Stimulated activated naive CD4-positive, alpha-beta T cell treated with Interleukin-2 at 50 U/mL for 16 hours (primary cell): ENCODE results near the gene CCDC6.
A peak's percentile ranks its signal among the peaks of the same experiment; 100 is the strongest.
"Not testable (repeated sequence)": the region's sequence is repeated elsewhere in the genome, so short reads cannot be mapped to it uniquely, and the experiment has no call there.

Experiments used
- DNase-seq: peaks from one replicate; lab custom pipeline; 2025; lab: John Stamatoyannopoulos, UW

Gene CCDC6

DNA sequence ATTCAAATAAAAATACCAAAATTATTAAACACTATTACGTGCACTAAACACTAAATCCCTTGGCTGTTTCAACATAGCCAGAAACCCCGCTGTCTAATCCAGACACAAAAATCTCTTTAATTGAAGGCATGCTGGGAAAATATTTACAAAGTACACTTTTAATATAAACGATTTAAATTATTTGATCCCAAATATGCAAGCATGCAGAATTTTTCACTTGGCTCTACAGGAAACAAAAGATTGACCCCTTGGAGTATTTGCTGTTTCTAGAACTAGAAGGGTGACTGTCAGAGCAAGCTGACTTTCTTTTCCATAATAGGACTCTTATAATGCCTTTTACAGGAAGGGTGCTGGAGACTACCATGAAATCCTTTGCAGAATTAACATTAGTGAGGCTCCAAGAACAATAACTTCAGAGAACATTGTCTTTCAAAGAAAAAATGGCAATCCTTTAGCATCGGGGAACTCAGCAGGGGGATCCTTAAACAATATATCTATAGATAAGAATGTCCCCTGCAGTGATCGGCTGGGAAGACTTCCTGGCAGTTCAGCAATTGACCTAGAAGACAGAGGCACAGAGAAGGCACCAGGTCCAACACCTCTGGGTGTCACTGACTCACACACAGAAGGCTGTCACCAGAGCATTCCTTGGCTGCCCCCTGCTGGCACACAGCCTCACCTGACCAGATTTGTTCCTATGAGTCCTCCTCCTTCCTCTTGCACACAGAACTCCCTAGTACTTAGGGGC, 97.3 kb downstream of the CCDC6 start:
- DNase-seq: peak; percentile 57

DNA sequence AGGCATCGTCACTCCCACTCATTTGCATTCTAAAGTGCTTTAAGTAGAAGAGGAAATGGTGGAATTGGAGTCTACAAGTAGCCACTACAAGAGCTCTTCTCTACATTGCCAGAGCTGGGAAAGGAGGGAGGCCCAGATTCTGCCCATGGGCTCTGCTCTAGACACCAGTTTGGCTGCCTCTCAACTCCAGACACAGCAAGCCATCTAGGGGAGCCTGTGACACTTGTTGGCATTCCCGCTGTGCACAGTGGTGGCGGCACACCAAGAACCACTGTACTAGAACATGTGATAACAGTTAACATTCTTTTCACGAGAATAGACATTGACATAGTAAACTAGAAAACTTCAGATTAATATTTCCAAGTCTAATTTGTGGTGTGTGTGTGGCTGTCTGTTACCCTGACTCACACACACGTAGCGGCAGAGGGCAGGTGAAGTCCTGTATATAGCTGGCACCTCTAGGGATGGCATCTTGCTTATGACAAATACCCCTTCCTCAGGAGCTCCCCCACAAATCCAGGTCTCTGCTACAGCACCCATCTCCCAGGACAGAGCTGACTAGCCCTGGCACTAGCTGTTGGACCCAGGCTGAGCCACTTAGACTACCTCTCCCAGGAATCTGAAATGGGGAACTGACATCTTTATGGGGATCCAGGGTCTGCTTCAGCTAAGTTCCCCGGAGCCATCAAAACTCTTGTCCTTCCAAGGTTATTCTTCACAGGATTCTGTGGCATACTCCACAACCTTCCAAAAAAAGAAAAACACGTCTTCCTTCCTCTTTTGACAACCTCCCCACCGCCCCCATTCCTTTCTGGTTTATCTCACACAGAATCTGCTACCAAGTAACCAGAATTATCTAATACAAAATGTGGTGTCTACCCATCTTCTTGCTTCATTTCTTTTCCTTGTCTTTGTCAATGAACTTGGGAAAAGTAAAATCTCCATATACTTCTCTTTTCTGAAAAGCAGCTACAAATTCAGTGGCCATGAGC, 98.4 kb downstream of the CCDC6 start:
- no peak for DNase-seq

DNA sequence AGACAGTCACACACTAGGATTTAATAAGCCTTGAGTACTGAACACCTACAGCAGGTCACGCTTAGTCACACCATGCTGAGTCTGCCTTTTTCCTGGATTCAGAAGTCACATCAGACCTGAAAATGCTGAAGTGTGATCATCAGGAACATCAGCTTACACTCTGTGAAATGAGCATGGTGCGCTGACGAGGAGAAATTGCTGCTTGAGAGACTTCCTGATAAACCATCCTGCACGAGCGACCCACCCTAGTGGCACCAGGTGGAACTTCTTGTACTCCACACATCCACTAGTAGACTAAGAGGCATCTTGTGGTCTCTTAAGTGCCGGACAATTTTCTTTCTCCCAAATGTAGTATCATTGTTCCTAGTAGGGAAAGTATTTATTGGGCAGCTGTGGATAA, 101.3 kb downstream of the CCDC6 start:
- DNase-seq: no peak

DNA sequence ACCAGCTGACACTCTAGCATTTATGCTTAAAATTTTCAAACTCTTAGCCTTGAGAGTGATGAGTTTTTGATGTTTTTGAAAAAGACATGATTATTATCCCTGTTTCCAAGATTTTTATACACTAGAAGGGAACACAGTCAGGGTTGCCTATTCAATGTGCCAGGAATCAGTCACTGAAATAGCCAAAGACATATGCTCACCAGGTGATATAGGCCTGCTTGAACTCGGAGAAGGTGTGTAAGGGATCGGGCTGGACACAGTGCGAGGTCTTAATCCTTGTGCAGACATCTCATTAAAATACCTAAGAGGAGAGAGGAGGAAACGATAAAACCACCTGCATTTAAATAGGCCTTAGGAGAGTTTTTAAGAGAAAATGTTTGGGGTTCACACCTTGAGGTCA, 102.1 kb downstream of the CCDC6 start:
- DNase-seq: no peak

DNA sequence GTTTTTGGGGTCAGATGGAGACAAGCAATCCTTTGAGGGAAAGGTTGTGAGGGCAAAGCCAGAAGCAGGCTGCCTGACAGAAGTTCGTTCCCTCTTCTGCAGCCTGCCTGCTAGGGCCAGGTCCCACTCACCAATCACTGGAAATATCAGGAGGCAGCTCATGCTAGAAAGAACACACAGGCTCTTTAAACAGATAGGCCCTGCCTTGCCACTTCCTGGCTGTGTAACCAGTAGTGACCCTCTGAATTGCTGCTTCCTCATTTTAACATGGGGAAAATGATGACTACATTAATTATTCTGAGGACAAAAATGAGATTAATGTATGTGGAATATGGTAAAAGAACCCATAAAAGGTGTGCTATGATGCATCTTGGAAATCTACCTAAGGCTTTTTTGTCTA, 102.6 kb downstream of the CCDC6 start:
- DNase-seq: no peak

DNA sequence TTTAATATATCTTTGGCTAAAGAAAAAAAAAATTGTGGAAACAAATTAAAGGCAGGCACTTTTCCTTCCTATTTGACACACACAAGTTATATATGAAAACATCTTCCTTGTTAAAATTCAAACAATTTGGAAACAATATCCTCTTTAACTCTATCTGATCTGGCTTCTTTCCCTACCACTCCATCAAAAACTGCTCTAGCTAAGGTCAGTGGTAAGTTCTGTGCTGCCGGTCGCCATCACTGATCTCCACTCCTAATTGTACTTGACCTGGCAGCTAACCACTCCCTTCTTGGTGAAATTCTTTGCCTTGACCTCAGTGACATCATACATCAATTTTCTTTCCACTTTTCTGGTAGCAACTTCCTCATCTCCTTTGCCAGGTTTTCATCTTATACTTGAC, 105.2 kb downstream of the CCDC6 start:
- DNase-seq: no peak

DNA sequence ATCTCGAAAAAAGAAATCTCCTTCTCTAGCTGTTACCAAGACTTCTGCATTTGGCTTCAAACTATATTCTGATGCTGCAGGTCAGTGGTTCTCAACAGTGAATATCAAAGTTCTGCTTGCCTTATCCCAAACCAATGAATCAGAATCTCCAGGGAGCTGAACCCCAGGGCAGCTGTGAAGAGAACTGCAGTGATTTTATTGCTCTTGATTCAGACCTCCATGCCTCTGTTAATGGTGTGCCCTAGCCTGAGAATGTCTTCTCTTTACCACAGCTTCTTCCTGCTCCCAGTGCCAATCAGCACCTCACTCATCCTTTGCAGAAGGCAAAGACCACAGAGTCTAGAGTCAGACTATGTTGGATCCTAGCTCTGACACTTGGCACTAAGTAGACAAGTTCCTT, 106.9 kb downstream of the CCDC6 start:
- DNase-seq: no peak

DNA sequence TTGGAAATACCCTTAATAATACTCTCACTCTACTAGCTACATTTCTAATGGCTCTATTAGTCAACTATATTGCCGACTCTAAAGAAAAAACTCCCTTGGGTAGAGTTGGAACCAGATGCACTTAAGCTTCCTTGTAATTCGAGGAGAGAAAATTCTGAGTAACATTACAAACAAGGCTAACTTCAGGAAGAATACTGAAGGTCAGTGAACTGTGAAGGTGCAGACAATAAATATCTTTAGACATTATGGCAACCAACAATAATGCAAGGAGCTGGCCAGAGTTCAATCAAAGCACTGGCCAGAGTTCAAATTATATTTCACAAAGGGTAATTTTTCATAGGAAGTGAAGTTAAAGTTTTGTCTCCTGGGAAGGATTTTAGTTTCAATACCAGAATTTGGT, 112.4 kb downstream of the CCDC6 start:
- no peak for DNase-seq

DNA sequence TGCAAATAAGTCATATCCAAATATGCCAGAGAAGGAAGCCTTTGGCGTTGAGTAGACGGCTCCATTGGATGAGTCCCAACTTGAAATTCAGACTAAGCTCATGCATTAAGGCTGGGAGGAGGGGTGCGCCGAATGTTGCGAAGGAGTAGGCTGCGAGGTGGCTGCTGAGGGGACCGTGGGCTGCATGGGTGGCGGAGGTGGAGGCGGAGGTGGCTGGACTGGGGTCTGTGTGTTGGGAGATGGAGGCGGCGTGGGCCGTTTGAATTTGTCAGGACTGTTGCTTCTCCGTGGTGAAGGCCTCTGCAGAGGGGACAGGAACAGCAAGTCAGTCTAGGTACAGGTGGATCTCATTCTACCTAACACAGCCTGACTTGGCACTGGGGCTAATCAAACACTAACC, 113.5 kb downstream of the CCDC6 start:
- no peak for DNase-seq

DNA sequence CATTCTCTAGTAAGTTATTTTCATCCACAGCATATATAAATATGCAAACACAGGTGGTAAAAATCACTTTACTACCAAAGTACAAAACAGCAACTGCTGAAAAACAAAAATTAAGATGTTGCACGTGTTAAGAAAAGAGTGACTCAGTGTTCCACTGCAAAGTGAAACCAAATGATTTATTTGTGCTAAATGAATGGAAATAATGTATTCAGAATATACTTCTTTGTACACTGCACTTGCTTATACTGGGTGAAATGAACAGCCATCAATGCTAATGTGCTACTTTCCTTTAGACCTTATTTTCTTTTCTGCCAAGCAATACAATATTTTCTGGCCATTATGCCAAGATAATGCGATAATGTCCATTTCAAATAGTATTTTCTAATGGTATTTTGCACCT, 114.8 kb downstream of the CCDC6 start:
- DNase-seq: no peak

DNA sequence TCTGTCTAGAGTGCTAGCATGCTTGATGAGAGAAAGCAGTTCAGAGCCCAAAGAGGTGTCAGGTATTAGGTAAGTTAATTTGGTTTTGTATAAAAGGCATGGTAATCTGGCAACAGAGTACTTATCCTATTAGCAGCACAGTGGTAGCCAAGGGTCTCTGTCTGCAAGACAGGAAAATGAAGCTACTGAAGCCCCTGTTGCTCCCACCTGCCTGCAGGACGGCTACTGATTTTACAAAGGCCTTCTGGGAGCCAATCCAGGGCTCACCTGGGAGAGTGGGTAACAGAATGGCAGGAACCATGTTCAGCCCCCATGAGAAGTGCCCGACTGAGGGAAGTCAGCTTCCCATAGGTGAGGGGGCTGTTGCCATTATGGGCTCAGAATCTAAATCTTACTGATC, 116.3 kb downstream of the CCDC6 start:
- DNase-seq: not testable (repeated sequence)

DNA sequence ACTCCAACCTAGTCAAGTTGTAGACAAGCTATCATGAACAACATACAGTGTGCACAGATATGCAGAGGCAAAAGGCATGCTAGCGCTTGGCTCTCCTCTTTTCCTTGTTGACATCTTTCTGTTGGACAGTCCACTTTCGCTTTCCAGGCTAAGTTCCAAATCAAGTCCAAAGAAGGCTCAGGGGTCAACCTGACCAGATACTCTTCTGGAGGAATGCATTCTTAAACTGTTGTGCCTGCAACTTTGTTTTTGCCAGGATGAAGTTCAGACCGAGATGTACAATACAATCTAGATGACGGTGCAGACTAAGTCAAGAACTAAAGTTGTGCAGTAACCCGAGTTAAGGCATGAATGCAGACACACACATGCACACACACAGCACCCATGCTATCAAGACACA, 117.4 kb downstream of the CCDC6 start:
- DNase-seq: not testable (repeated sequence)

DNA sequence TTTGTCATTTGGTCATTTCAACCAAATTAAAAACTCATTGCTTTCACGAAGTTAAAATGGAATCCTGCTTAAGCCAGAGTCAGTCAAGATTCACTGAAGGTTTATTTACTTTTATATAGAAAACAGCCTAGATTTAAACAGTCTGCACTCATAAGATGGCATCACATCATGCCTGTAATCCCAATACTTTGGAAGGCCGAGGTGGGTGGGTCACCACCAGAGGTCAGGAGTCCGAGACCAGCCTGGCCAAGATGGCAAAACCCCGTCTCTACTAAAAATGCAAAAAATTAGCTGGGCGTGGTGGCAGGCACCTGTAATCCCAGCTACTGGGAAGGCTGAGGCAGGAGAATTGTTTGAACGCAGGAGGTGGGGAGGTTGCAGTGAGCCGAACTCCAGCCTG, 119.3 kb downstream of the CCDC6 start:
- DNase-seq: not testable (repeated sequence)

DNA sequence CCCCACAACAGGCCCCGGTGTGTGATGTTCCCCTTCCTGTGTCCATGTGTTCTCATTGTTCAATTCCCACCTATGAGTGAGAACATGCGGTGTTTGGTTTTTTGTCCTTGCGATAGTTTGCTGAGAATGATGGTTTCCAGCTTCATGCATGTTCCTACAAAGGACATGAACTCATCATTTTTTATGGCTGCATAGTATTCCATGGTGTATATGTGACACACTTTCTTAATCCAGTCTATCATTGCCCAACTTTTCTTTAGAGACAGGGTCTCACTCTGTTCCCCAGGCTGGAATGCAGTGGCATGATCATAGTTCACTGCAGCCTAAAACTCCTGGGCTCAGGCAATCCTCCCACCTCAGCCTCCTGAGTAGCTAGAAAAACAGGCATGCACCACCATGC, 120.9 kb downstream of the CCDC6 start:
- DNase-seq: not testable (repeated sequence)

DNA sequence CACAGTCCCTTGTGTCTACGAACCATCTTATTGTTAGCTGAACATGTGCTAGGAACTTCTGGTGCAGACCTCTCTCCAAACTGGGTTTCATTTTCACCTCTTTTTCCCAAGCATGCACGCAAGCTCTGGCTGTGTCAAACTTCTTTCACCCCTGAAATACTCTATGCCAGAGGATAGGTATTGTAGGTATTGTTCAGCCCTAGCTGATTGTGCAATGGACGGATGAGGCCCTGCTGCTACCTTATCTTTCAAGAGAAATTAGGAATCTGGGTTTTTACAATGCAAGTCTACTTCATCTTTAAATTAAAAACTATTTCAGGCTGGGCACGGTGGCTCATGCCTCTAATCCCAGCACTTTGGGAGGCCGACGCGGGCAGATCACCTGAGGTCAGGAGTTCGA, 124.8 kb downstream of the CCDC6 start:
- DNase-seq: no peak

DNA sequence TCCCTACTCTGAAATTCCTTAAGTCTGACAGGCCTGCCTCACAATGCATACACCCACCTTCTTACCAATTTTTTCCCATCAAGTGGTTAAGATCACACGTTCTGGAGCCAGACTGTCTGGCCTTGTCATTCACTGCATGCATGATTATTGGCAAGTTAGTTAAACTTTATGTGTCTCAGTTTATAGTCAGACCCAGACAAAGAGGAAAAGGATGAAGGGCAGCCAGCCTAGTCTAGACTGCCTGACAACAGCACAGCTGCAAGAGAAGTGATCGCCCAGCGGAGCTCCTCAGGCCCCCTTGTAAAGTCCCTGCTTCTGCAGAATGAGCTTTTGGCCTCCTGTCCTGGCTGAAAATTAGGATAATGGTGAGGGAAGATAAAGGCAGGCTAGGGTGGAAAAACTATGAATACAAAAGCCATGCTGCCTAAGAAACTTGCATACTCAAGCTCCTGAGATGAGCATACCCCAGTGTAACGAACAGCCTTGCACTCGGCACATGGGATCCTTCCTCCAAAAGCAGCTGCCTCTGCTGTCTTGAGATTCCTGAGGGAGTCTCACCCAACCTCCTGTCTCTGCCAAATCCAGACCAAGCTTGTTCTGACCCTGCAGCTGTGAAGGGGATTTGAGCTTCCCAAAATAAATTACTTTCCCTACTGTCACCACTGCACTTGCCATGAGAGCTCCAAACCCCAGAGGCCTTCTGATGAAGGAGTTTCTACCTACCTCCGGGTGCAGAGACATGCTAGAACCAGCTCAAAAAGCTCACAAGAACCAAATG, 126.4 kb downstream of the CCDC6 start:
- no peak for DNase-seq

DNA sequence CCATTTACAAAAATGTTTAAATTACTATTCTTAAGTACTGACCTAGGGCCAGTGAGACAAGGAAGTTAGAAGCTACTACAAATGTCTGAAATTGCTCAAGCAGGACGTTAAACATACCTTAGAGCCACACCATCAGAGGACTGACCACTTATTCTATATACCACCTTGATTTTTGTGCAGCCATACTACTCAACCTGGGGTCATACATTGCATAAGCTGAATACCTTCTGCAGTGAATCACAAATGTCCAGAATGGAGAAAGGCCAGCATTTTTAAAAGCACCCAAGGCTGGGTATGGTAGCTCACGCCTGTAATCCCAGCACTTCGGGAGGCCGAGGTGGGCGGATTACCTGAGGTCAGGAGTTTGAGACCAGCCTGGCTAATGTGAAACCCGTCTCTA, 131.9 kb downstream of the CCDC6 start:
- no peak for DNase-seq

DNA sequence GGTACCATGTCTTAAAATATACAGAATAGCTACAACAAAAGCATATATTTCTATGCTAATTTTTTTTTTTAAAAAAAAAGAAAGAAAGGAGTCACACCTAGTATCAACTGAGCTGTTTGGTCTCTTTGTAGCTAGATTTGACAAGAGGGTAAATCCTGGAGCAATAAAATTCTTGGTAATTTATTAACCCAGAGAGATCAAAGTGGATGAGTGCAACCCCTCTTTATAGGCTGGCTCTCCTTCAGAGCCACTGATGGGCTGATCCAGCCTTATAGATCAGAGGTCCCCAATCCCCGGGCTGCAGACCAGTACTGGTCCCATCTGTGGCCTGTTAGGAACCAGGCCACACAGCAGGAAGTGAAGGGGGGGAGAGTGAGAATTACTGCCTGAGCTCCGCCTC, 133.3 kb downstream of the CCDC6 start:
- DNase-seq: no peak

DNA sequence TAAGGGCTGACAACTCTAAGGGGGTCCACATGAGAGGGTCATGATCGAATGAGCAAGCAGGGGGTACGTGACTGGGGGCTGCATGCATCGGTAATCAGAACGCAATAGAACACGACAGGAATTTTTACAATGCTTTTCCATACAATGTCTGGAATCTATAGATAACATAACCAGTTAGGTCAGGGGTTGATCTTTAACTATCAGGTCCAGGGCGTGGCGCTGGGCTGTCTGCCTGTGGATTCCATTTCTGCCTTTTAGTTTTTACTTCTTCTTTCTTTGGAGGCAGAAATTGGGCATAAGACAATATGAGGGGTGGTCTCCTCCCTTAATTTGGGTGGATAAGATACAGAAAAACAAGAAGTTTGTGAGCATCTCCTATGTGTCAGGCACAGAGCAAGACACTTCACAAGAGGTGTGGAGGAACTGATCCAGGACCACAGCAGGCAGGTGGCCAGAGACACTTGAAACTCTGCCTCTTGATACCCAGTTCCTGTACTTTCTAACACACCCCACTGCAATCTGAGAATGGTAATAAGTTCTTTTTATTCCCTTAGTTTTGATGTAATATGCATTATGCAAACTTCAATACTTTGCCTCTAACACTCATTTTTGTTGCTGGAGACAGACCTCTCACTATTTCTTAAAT, 135.1 kb downstream of the CCDC6 start:
- DNase-seq: no peak

DNA sequence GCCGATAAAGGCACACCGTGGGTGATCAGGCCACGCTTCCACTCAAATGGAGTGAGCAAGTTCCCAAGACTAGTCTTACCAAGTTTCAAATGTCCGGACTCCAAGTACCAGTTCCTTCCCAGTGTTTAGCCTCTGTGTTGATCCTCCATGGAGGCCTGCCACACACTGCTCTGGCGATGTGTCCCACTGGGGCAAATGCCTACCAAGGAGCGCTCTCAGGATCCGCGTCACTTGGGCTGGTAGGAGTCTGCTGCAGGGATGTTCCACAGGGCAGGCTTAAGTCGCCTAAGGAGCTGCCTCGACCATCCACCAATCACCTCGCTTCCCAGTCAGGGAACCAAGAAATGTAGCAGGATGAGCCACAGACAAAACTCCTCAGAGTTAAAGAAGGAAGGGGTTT, 135.7 kb downstream of the CCDC6 start:
- DNase-seq: no peak

DNA sequence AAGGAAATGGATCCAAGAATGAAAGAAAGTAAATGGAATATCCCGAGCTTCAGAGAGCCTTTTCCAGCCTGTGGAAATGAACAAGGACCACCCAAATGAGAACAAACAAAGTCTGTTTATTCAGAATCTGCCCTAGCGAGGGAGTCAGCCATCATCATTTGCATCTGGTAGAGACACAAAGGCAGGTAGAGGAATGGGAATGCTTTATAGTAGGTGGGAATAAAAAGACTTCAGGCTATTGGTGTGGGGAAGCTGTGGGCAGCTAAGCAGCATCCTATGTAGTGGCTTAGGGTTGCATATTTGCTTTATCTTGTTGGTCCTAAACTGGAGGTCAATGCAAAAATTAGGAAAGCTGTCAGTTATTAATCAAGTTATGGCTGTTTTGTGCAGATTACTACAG, 143.9 kb downstream of the CCDC6 start:
- DNase-seq: no peak

DNA sequence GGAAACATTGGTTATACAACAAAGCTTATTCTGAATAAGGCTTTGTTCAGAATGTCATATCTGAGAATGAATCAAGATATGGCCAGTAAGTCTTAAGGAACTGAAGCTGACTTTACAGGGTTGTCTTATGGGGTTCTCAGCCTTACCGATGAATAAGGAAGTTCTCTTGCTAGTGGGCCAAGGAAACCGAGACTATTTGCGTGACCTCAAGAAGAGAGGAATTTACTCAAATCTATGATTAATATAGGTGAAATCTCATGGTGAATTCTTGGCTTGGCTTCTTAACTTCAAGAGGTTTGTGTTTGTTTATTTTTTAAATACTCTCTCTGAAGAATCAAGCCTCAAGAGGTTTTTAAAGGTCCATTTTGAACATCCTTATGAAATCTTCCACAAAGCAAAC, 148.4 kb downstream of the CCDC6 start:
- no peak for DNase-seq
